Measurements from ENCODE around the gene TRIP10.
A peak's percentile ranks its signal among the peaks of the same experiment; 100 is the strongest.

The TRIP10 gene

GRCh38 chr19:6728346-6728745 lies 11.1 kb upstream of the TRIP10 start:
- no peak for DNase-seq (ENCODE audit: low read depth in 2 of 2)

- DNase-seq (ENCODE audit: low read depth in 2 of 2), result no peak
These were observed 9.8 kb upstream of the TRIP10 start for GRCh38 chr19:6729573-6730152.

GRCh38 chr19:6730153-6730804 lies 9.2 kb upstream of the TRIP10 start:
- DNase-seq (ENCODE audit: low read depth in 2 of 2), result peak in 1 of 2 donors; percentile 16

GRCh38 chr19:6730941-6731670 lies 8.4 kb upstream of the TRIP10 start:
- DNase-seq (ENCODE audit: low read depth in 2 of 2), result no peak

- no peak for DNase-seq (ENCODE audit: low read depth in 2 of 2)
These were observed 7.7 kb upstream of the TRIP10 start for GRCh38 chr19:6731822-6732221.

- no peak for DNase-seq (ENCODE audit: low read depth in 2 of 2)
These were observed 6.6 kb upstream of the TRIP10 start for GRCh38 chr19:6732803-6733337.

- no peak for DNase-seq (ENCODE audit: low read depth in 2 of 2)
These were observed 6.0 kb upstream of the TRIP10 start for GRCh38 chr19:6733338-6734095.

- DNase-seq (ENCODE audit: low read depth in 2 of 2), result no peak
These were observed 5.3 kb upstream of the TRIP10 start for GRCh38 chr19:6734096-6734696.

- no peak for DNase-seq (ENCODE audit: low read depth in 2 of 2)
These were observed 4.1 kb upstream of the TRIP10 start for GRCh38 chr19:6735181-6735911.

- peak in 1 of 2 donors; percentile 32 for DNase-seq (ENCODE audit: low read depth in 2 of 2)
These were observed 3.1 kb upstream of the TRIP10 start for GRCh38 chr19:6736169-6736916.

GRCh38 chr19:6736917-6737283 lies 2.6 kb upstream of the TRIP10 start:
- DNase-seq (ENCODE audit: low read depth in 2 of 2), result no peak

GRCh38 chr19:6737284-6737872 lies 2.1 kb upstream of the TRIP10 start, which contains the start of gene GPR108:
Gene GPR108, minus strand, starts transcription at chr19:6737580. Its CDS starts 4 bp downstream, at chr19:6737576.
- peak; percentile 93 to 98 for DNase-seq (ENCODE audit: low read depth in 2 of 2)

- peak; percentile 36 to 53 for DNase-seq (ENCODE audit: low read depth in 2 of 2)
These were observed 1.4 kb upstream of the TRIP10 start for GRCh38 chr19:6737873-6738786.

GRCh38 chr19:6738787-6739389 lies 592 bp upstream of the TRIP10 start:
- DNase-seq (ENCODE audit: low read depth in 2 of 2), result peak in 1 of 2 donors; percentile 12

- DNase-seq (ENCODE audit: low read depth in 2 of 2), result no peak
These were observed 556 bp downstream of the TRIP10 start for GRCh38 chr19:6739883-6740588.

GRCh38 chr19:6740589-6741343 lies 1.3 kb downstream of the TRIP10 start:
- no peak for DNase-seq (ENCODE audit: low read depth in 2 of 2)

- DNase-seq (ENCODE audit: low read depth in 2 of 2), result no peak
These were observed 3.6 kb downstream of the TRIP10 start for GRCh38 chr19:6743066-6743465.
